GM19099 (cell line): ENCODE results near the gene BORA.
A peak's percentile ranks its signal among the peaks of the same experiment; 100 is the strongest.

Experiments
- POLR2A ChIP-seq: IDR thresholded peaks from 3 replicates; pipeline ENCODE4 v1.6.1; 2011; ENCODE audit warnings: low read depth; ENCODE audit not compliant: insufficient read length; ENCODE audit errors: extremely low read depth

BORA gene

GRCh38 chr13:72740015-72740414, 12.3 kb downstream of the BORA start:
- no peak for TF ChIP-seq POLR2A

GRCh38 chr13:72745260-72745659, 17.5 kb downstream of the BORA start:
- TF ChIP-seq POLR2A, result no peak

GRCh38 chr13:72751220-72751619, 23.5 kb downstream of the BORA start:
- TF ChIP-seq POLR2A, result no peak

GRCh38 chr13:72754111-72754510, 26.4 kb downstream of the BORA start:
- no peak for TF ChIP-seq POLR2A

- no peak for TF ChIP-seq POLR2A
These were observed 30.2 kb downstream of the BORA start for GRCh38 chr13:72757792-72758535.

GRCh38 chr13:72760189-72760588, 32.5 kb downstream of the BORA start:
- TF ChIP-seq POLR2A, result no peak

- no peak for TF ChIP-seq POLR2A
These were observed 35.7 kb downstream of the BORA start for GRCh38 chr13:72763411-72763810.

GRCh38 chr13:72774019-72774418, 46.3 kb downstream of the BORA start:
- no peak for TF ChIP-seq POLR2A

- peak; percentile 84 for TF ChIP-seq POLR2A
These were observed 54.0 kb downstream of the BORA start, which contains the start of the genes DIS3 and PIBF1 for GRCh38 chr13:72781451-72782439. Gene DIS3, minus strand, starts transcription at chr13:72781900. Its CDS starts 68 bp downstream, at chr13:72781832. Gene PIBF1, plus strand, starts transcription at chr13:72782133. Its CDS starts 1,337 bp downstream, at chr13:72783470.

- no peak for TF ChIP-seq POLR2A
These were observed 55.0 kb downstream of the BORA start for GRCh38 chr13:72782717-72783116.

GRCh38 chr13:72788831-72789230, 61.1 kb downstream of the BORA start:
- TF ChIP-seq POLR2A, result no peak

- no peak for TF ChIP-seq POLR2A
These were observed 64.9 kb downstream of the BORA start for GRCh38 chr13:72792640-72793039.

- no peak for TF ChIP-seq POLR2A
These were observed 71.1 kb downstream of the BORA start for GRCh38 chr13:72798817-72799216.

- TF ChIP-seq POLR2A, result no peak
These were observed 76.6 kb downstream of the BORA start for GRCh38 chr13:72804301-72804700.
